ENCODE data around the gene SECISBP2L. TPM values are rescaled to one million over a fixed set of nuclear protein-coding genes. Genes with fewer than 3 reads are reported as not detected.
A peak's percentile ranks its signal among the peaks of the same experiment; 100 is the strongest.

Gene SECISBP2L
- total and polyA plus RNA-seq, 4 donors = 16.2 to 678 (median 51.7) TPM

- no peaks in the 10 kb centered on the region for H3K27me3 ChIP-seq (ENCODE audit: control insufficient read depth in 3 of 3, insufficient read depth in 3 of 3, low read length in 2 of 3)
- peaks cover 0 to 2% (median 0%) of the 10 kb centered on the region in 5 donors for H3K4me1 ChIP-seq (ENCODE audit: control insufficient read depth in 5 of 5, insufficient read depth in 5 of 5, low read length in 5 of 5)
- DNase-seq = no peak
- no peak overlapping the region for H3K9ac ChIP-seq (ENCODE audit: insufficient read depth in 1 of 2, low read length in 2 of 2)
- no peaks in the 10 kb centered on the region for H3K9me3 ChIP-seq (ENCODE audit: control insufficient read depth in 4 of 4, insufficient read depth in 3 of 4, low read length in 3 of 4)
- no peak for TF ChIP-seq CTCF (IDR thresholded peaks at IDR 0.05; ENCODE audit: control extremely low read depth, extremely low read depth)
- no peak for ATAC-seq (ENCODE audit: insufficient read depth, low FRiP score)
- WGBS, 2 donors = 86 to 93% methylated on average over 1 of the region's 1 CpG
- no peak overlapping the region for H3K27ac ChIP-seq (ENCODE audit: low read depth in 1 of 2, low read length in 1 of 2)
- no peak overlapping the region for H3K4me3 ChIP-seq
- H3K36me3 ChIP-seq (ENCODE audit: control insufficient read depth in 4 of 4, insufficient read depth in 4 of 4, low read length in 4 of 4) = no peaks in the 10 kb centered on the region
Measured at GRCh38 chr15:49058559-49058958, 12.3 kb upstream of the SECISBP2L start.

GRCh38 chr15:49055630-49056029 lies 9.4 kb upstream of the SECISBP2L start:
- Histone ChIP-seq H3K27ac (ENCODE audit: low read depth in 1 of 2, low read length in 1 of 2) (peak overlapping the region in 1 of 2 donors; percentile 49), H3K4me1 (ENCODE audit: control insufficient read depth in 5 of 5, insufficient read depth in 5 of 5, low read length in 5 of 5) (peaks cover 0 to 2% (median 0%) of the 10 kb centered on the region in 5 donors), H3K4me3 (no peak overlapping the region), H3K9me3 (ENCODE audit: control insufficient read depth in 4 of 4, insufficient read depth in 3 of 4, low read length in 3 of 4) (no peaks in the 10 kb centered on the region), H3K9ac (ENCODE audit: insufficient read depth in 1 of 2, low read length in 2 of 2) (no peak overlapping the region), H3K27me3 (ENCODE audit: control insufficient read depth in 3 of 3, insufficient read depth in 3 of 3, low read length in 2 of 3) (no peaks in the 10 kb centered on the region), H3K36me3 (ENCODE audit: control insufficient read depth in 4 of 4, insufficient read depth in 4 of 4, low read length in 4 of 4) (no peaks in the 10 kb centered on the region)
- WGBS, 2 donors = 90 to 97% methylated on average over 2 of the region's 2 CpGs
- no peak for ATAC-seq (ENCODE audit: insufficient read depth, low FRiP score)
- TF ChIP-seq CTCF (IDR thresholded peaks at IDR 0.05; ENCODE audit: control extremely low read depth, extremely low read depth) = no peak
- DNase-seq = no peak

DNA sequence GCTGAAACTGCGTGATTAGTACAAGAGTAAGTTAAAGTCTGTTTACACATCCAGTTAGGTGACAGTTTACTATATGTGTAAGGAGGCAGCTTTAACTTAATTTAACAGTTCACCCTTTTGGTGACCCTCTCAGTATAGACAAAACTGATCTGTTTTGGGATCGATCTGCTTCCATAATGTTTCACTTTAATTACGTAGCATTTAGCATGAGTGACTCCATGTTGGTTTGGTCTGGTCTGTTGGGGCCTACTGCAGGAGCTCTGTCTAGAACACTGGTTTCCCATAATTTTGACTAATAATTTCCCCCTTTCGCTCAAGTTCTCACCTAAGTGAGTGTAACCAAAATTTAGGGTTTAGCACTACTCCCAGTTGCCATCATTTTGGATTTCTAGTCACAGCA lies 6.4 kb upstream of the SECISBP2L start:
- 96 to 97% methylated on average over 4 of the region's 4 CpGs for WGBS, 2 donors
- ATAC-seq (ENCODE audit: insufficient read depth, low FRiP score) (no peak), DNase-seq (no peak)
- Histone ChIP-seq H3K4me1 (ENCODE audit: control insufficient read depth in 5 of 5, insufficient read depth in 5 of 5, low read length in 5 of 5) (peaks cover 0 to 2% (median 0%) of the 10 kb centered on the region in 5 donors), H3K27me3 (ENCODE audit: control insufficient read depth in 3 of 3, insufficient read depth in 3 of 3, low read length in 2 of 3) (no peaks in the 10 kb centered on the region), H3K9me3 (ENCODE audit: control insufficient read depth in 4 of 4, insufficient read depth in 3 of 4, low read length in 3 of 4) (no peaks in the 10 kb centered on the region), H3K36me3 (ENCODE audit: control insufficient read depth in 4 of 4, insufficient read depth in 4 of 4, low read length in 4 of 4) (no peaks in the 10 kb centered on the region), H3K4me3 (no peak overlapping the region), H3K27ac (ENCODE audit: low read depth in 1 of 2, low read length in 1 of 2) (no peak overlapping the region), H3K9ac (ENCODE audit: insufficient read depth in 1 of 2, low read length in 2 of 2) (no peak overlapping the region)
- no peak for TF ChIP-seq CTCF (IDR thresholded peaks at IDR 0.05; ENCODE audit: control extremely low read depth, extremely low read depth)

DNA sequence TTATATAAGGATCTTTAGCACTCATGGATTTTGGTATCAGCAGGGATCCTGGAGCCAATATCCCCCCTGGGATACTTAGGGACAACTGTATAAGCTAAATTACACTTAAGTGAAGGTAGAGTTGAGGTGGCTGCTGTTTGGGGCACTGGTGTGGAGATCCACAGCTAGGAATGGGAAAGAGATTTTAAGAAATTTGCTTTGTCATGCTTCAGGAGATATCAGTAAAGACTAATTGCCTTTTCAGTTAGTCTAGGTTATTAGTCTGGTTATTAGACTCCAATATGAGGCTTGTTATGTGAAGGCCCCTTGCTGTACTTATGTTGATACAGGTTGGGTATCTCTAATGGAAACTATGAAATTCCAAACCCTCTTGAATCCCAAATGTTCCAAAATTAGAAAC lies 1.2 kb upstream of the SECISBP2L start:
- no peak for TF ChIP-seq CTCF (IDR thresholded peaks at IDR 0.05; ENCODE audit: control extremely low read depth, extremely low read depth)
- ATAC-seq (ENCODE audit: insufficient read depth, low FRiP score) = no peak
- no peak overlapping the region for H3K4me3 ChIP-seq

More for the DNA sequence above, 1.2 kb upstream of the SECISBP2L start:
- no peak overlapping the region for H3K27ac ChIP-seq (ENCODE audit: low read depth in 1 of 2, low read length in 1 of 2)
- H3K27me3 ChIP-seq (ENCODE audit: control insufficient read depth in 3 of 3, insufficient read depth in 3 of 3, low read length in 2 of 3) = no peaks in the 10 kb centered on the region
- H3K36me3 ChIP-seq (ENCODE audit: control insufficient read depth in 4 of 4, insufficient read depth in 4 of 4, low read length in 4 of 4) = no peaks in the 10 kb centered on the region
- DNase-seq = no peak
- H3K9me3 ChIP-seq (ENCODE audit: control insufficient read depth in 4 of 4, insufficient read depth in 3 of 4, low read length in 3 of 4) = no peaks in the 10 kb centered on the region
- peaks cover 0 to 19% (median 4%) of the 10 kb centered on the region in 5 donors for H3K4me1 ChIP-seq (ENCODE audit: control insufficient read depth in 5 of 5, insufficient read depth in 5 of 5, low read length in 5 of 5)
- H3K9ac ChIP-seq (ENCODE audit: insufficient read depth in 1 of 2, low read length in 2 of 2) = no peak overlapping the region

Measured in lung (tissue), 12 donors.